Endothelial cell of umbilical vein (primary cell): Measurements from ENCODE around the gene TRAPPC2. TPM values are rescaled to one million over a fixed set of nuclear protein-coding genes. Genes with fewer than 3 reads are reported as not detected.

ENCODE experiments used
- BruUV-seq: library from RNA; stranded (reverse); fragments of 400-500 nt; replicated peaks from 2 replicates; lab custom pipeline; 2021; lab: Mats Ljungman, UMichigan
- CTCF ChIA-PET: fragments of 300-600, 350-600 bp; sonication (Branson Sonifier 250); formaldehyde crosslinking; loops from one replicate; lab custom pipeline; 2021; ENCODE audit warnings: antibody characterized with exemption, inconsistent platforms; lab: Charles Lee
- POLR2A ChIA-PET: fragments of 300-600, 350-600 bp; sonication (Branson Sonifier 250); formaldehyde crosslinking; loops from one replicate; lab custom pipeline; 2021; ENCODE audit warnings: antibody characterized with exemption, inconsistent platforms; lab: Charles Lee
- DNase-seq: peaks from one replicate; pipeline ENCODE4 v3.0.0-alpha.2; 2011; ENCODE audit warnings: low read depth, low spot score
- FAIRE-seq: peaks from 2 replicates; lab custom pipeline; 2011; peaks lifted over from hg19 to GRCh38; lab: Jason Lieb, UNC
- H2AFZ ChIP-seq: 2 replicates; pipeline ENCODE4 v1.6.0; 2012; ENCODE audit warnings: low read depth, low read length, control low read depth, inconsistent platforms
- H3K27ac ChIP-seq: 2 replicates; pipeline ENCODE4 v1.5.1; 2011; ENCODE audit warnings: low read depth, mild to moderate bottlenecking, control low read depth, low read length, moderate library complexity; ENCODE audit not compliant: insufficient read depth
- H3K27me3 ChIP-seq, 2 experiments: 2 replicates each; pipeline versions ENCODE4 v1.6.0 to v1.6.1; 2011; ENCODE audit warnings: low read length in 2 of 2, mixed read lengths in 1 of 2; ENCODE audit not compliant: control insufficient read depth in 2 of 2, insufficient read depth in 2 of 2
- H3K36me3 ChIP-seq, 2 experiments: 2 replicates in 1 of 2; 3 replicates in 1 of 2; pipeline ENCODE4 v1.5.1; 2011; ENCODE audit warnings: low read length in 2 of 2, mild to moderate bottlenecking in 1 of 2, moderate library complexity in 1 of 2; ENCODE audit not compliant: control insufficient read depth in 2 of 2, insufficient read depth in 2 of 2; ENCODE audit errors: extremely low read depth in 1 of 2
- H3K4me1 ChIP-seq: 3 replicates; pipeline ENCODE4 v1.5.1; 2011; ENCODE audit warnings: mild to moderate bottlenecking, low read length; ENCODE audit not compliant: control insufficient read depth, insufficient read depth; ENCODE audit errors: extremely low read depth
- H3K4me2 ChIP-seq: 2 replicates; pipeline ENCODE4 v1.6.1; 2011; ENCODE audit warnings: low read length, control low read depth, mixed read lengths; ENCODE audit not compliant: insufficient read depth
- H3K4me3 ChIP-seq, 3 experiments: fragments of 200-600 bp in 1 of 3; sonication (generic), shearing (Covaris generic) in 1 of 3; replicated peaks in 1 of 3; 2 replicates each; pipeline ENCODE4 v1.5.1; 2011 to 2016; ENCODE audit warnings: control low read depth in 3 of 3, low read length in 3 of 3, mild to moderate bottlenecking in 2 of 3, inconsistent platforms in 1 of 3, low read depth in 1 of 3, moderate library complexity in 1 of 3; ENCODE audit not compliant: insufficient read depth in 1 of 3
- H3K79me2 ChIP-seq: 2 replicates; pipeline ENCODE4 v1.6.0; 2012; ENCODE audit warnings: low read length, inconsistent platforms; ENCODE audit not compliant: control insufficient read depth, insufficient read depth
- H3K9ac ChIP-seq: replicated peaks from 2 replicates; pipeline ENCODE3; 2011; ENCODE audit warnings: low read length, control low read depth; ENCODE audit not compliant: insufficient read depth; ENCODE audit errors: extremely low read depth
- H3K9me1 ChIP-seq: replicated peaks from 3 replicates; pipeline ENCODE4 v1.6.0; 2011; ENCODE audit warnings: mild to moderate bottlenecking, low read length; ENCODE audit not compliant: control insufficient read depth, insufficient read depth; ENCODE audit errors: extremely low read depth
- H3K9me3 ChIP-seq: replicated peaks from 2 replicates; pipeline ENCODE4 v1.5.1; 2012; ENCODE audit warnings: low read length, inconsistent platforms; ENCODE audit not compliant: control insufficient read depth, insufficient read depth
- H4K20me1 ChIP-seq: replicated peaks from 2 replicates; pipeline ENCODE3; 2011; ENCODE audit warnings: mild to moderate bottlenecking, low read length; ENCODE audit not compliant: control insufficient read depth, insufficient read depth; ENCODE audit errors: extremely low read depth
- EZH2 ChIP-seq: IDR thresholded peaks from 2 replicates; pipeline ENCODE4 v1.6.1; 2012; ENCODE audit warnings: borderline replicate concordance, low read depth, mild to moderate bottlenecking, moderate library complexity, low read length, inconsistent platforms; ENCODE audit not compliant: severe bottlenecking
- FOS ChIP-seq: IDR thresholded peaks from 2 replicates; pipeline ENCODE4 v1.6.1; 2011; ENCODE audit warnings: mild to moderate bottlenecking, low read length, moderate library complexity, borderline replicate concordance; ENCODE audit not compliant: insufficient read depth
- GATA2 ChIP-seq: IDR thresholded peaks from 2 replicates; pipeline ENCODE4 v1.7.0; 2011; ENCODE audit warnings: low read depth, mild to moderate bottlenecking, moderate library complexity, mixed read lengths, low read length; ENCODE audit not compliant: insufficient read length, insufficient read depth
- JUN ChIP-seq: IDR thresholded peaks from 2 replicates; pipeline ENCODE4 v1.6.1; 2011; ENCODE audit warnings: borderline replicate concordance, low read depth; ENCODE audit not compliant: insufficient read length, insufficient read depth
- MYC ChIP-seq: IDR thresholded peaks from one replicate; pipeline ENCODE4 v1.6.1; 2011; ENCODE audit warnings: mild to moderate bottlenecking, low read depth, low read length
- POLR2A ChIP-seq: IDR thresholded peaks from 2 replicates; pipeline ENCODE4 v1.6.1; 2012; ENCODE audit warnings: low read depth, mild to moderate bottlenecking, control low read depth, low read length
- POLR2AphosphoS5 ChIP-seq: IDR thresholded peaks from 2 replicates; pipeline ENCODE4 v1.6.1; 2012; ENCODE audit warnings: low read depth, mild to moderate bottlenecking, control low read depth, low read length, moderate library complexity; ENCODE audit not compliant: insufficient read depth
- dilution Hi-C: fragments of 300-500 bp; cut with MboI; formaldehyde crosslinking; loops from one replicate; pipeline ENCODE4 v1.15.0; 2019; ENCODE audit warnings: low sequenced_read_pairs; ENCODE audit not compliant: extremely low pct_ligation_motif_present
- intact Hi-C: fragments of 100-400 bp; cut with micrococcal nuclease; formaldehyde crosslinking; loops from one replicate; pipeline ENCODE4 v1.10.0; 2022
- polyA plus RNA-seq, 4 experiments: library from polyadenylated mRNA; depleted of rRNA in 3 of 4; stranded (reverse) in 3 of 4; unstranded in 1 of 4; fragments of >200 nt; gene quantifications; 2 replicates each; pipeline versions ENCODE4 v1.2.1 to v1.2.3, GENCODE V29; 2011 to 2012; ENCODE audit warnings: missing spikeins in 1 of 4
- total RNA-seq: library from RNA; stranded (reverse); gene quantifications from 2 replicates; pipeline ENCODE4 v1.2.3, GENCODE V29; 2021
- TF ChIP-seq, protein P1 (sequence below), 2 donors: IDR thresholded peaks; 1 replicate in 1 of 2; 2 replicates in 1 of 2; pipeline ENCODE4 v1.5.1; 2011; ENCODE audit warnings: low read length in 2 of 2, mild to moderate bottlenecking in 2 of 2, moderate library complexity in 2 of 2, control low read depth in 1 of 2, inconsistent platforms in 1 of 2, low read depth in 1 of 2; ENCODE audit not compliant: insufficient read depth in 1 of 2; ENCODE audit errors: extremely low read depth in 1 of 2
- TF ChIP-seq, protein P2 (sequence below): IDR thresholded peaks from 2 replicates; pipeline ENCODE4 v1.6.1; 2011; ENCODE audit not compliant: insufficient read depth, insufficient read length

The TRAPPC2 gene
- total and polyA plus RNA-seq, 2 donors (not counting 3 experiments of a cell fraction or from before 2014, with no cell fraction given) = 6.6 to 13.0 TPM

DNA sequence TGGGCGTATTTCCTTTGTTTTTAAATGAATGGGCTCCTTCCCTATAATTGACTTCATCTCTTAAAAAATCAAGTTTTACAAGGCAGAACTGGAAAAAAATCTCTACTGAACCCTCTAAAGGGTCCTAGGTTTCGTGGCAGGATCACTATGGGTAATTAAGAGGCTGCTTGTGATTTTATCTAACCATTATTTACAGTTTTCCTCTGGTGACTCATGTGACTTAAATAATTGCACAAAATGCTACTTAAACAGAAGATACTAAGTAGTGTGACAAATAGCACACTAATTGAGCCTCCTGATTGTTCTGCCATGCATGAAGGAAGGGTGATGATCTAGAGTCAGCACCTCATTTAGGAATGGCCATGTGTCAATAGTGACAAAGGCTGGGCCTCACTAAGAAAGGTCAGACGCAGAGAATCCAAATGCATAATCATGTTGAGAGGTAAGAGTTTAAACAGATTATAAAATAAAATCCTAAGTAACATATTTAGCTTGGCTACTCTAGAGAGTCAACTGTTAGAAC is 35.7 kb upstream of the TRAPPC2 start:
- Histone ChIP-seq H3K4me1 (no peaks in the 10 kb centered on the region), H3K4me2 (no peak overlapping the region), H3K27me3 (no peaks in the 10 kb centered on the region), H3K4me3 (no peak overlapping the region), H3K9me1 (no peaks in the 10 kb centered on the region), H3K9ac (no peak overlapping the region), H3K9me3 (no peaks in the 10 kb centered on the region), H4K20me1 (no peaks in the 10 kb centered on the region), H3K27ac (no peak overlapping the region), H3K36me3 (peaks cover 2 to 3% of the 10 kb centered on the region in 2 experiments), H2AFZ (no peak overlapping the region), H3K79me2 (no peaks in the 10 kb centered on the region)
- dilution Hi-C loops (no loop called here), intact Hi-C loops (no loop called here)
- DNase-seq = no peak
- BruUV-seq = no TSS peak
- CTCF ChIA-PET = interaction anchor here (0.5 kb wide), 1 partner anchor 57 kb away, joined by 3 read pairs; no protein-coding TSS in a partner anchor
- POLR2A ChIA-PET = no interaction called here
- TF ChIP-seq, protein P1, sequence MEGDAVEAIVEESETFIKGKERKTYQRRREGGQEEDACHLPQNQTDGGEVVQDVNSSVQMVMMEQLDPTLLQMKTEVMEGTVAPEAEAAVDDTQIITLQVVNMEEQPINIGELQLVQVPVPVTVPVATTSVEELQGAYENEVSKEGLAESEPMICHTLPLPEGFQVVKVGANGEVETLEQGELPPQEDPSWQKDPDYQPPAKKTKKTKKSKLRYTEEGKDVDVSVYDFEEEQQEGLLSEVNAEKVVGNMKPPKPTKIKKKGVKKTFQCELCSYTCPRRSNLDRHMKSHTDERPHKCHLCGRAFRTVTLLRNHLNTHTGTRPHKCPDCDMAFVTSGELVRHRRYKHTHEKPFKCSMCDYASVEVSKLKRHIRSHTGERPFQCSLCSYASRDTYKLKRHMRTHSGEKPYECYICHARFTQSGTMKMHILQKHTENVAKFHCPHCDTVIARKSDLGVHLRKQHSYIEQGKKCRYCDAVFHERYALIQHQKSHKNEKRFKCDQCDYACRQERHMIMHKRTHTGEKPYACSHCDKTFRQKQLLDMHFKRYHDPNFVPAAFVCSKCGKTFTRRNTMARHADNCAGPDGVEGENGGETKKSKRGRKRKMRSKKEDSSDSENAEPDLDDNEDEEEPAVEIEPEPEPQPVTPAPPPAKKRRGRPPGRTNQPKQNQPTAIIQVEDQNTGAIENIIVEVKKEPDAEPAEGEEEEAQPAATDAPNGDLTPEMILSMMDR (IDR thresholded peaks at IDR 0.05; ENCODE audit: extremely low read depth in 1 of 2, insufficient read depth in 1 of 2, low read depth in 1 of 2, low read length in 2 of 2) = no peak
- no peak for TF ChIP-seq POLR2A
- no peak for TF ChIP-seq MYC
- no peak for TF ChIP-seq GATA2
- TF ChIP-seq FOS = no peak
- TF ChIP-seq EZH2 = no peak
- TF ChIP-seq JUN = no peak
- TF ChIP-seq, protein P2, sequence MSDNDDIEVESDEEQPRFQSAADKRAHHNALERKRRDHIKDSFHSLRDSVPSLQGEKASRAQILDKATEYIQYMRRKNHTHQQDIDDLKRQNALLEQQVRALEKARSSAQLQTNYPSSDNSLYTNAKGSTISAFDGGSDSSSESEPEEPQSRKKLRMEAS = no peak
- no peak for TF ChIP-seq POLR2AphosphoS5
- FAIRE-seq = no peak
